ENCODE measurements around the gene RPL36.
"Not testable (repeated sequence)": the region's sequence is repeated elsewhere in the genome, so short reads cannot be mapped to it uniquely, and the experiment has no call there.

Gene RPL36

GRCh38 chr19:5695649-5696195, 5.6 kb downstream of the RPL36 start:
- in situ Hi-C loops (cut with HindIII; ENCODE audit: low pct_unique_long_range_greater_than_20kb, low sequenced_read_pairs) = no loop called here
- no peak for DNase-seq (ENCODE audit: low read depth in 1 of 2, low spot score in 1 of 2)
- TF ChIP-seq JUND (IDR thresholded peaks at IDR 0.05; ENCODE audit: low read depth) = no peak

- in situ Hi-C loops (cut with HindIII; ENCODE audit: low pct_unique_long_range_greater_than_20kb, low sequenced_read_pairs) = no loop called here
These were observed 6.3 kb downstream of the RPL36 start for GRCh38 chr19:5696196-5697021.

GRCh38 chr19:5697022-5697889, 7.2 kb downstream of the RPL36 start:
- in situ Hi-C loops (cut with HindIII; ENCODE audit: low pct_unique_long_range_greater_than_20kb, low sequenced_read_pairs) = no loop called here
- TF ChIP-seq JUND (IDR thresholded peaks at IDR 0.05; ENCODE audit: low read depth) = no peak
- DNase-seq (ENCODE audit: low read depth in 1 of 2, low spot score in 1 of 2) = no peak

More at GRCh38 chr19:5696196-5697021, 6.3 kb downstream of the RPL36 start:
- no peak for DNase-seq (ENCODE audit: low read depth in 1 of 2, low spot score in 1 of 2)
- no peak for TF ChIP-seq JUND (IDR thresholded peaks at IDR 0.05; ENCODE audit: low read depth)

GRCh38 chr19:5697890-5698634, 8.0 kb downstream of the RPL36 start:
- in situ Hi-C loops (cut with HindIII; ENCODE audit: low pct_unique_long_range_greater_than_20kb, low sequenced_read_pairs) = no loop called here
- DNase-seq (ENCODE audit: low read depth in 1 of 2, low spot score in 1 of 2) = no peak
- no peak for TF ChIP-seq JUND (IDR thresholded peaks at IDR 0.05; ENCODE audit: low read depth)

- no peak for TF ChIP-seq JUND (IDR thresholded peaks at IDR 0.05; ENCODE audit: low read depth)
- in situ Hi-C loops (cut with HindIII; ENCODE audit: low pct_unique_long_range_greater_than_20kb, low sequenced_read_pairs) = no loop called here
- DNase-seq (ENCODE audit: low read depth in 1 of 2, low spot score in 1 of 2) = no peak
These were observed 8.7 kb downstream of the RPL36 start for GRCh38 chr19:5698635-5699422.

GRCh38 chr19:5700455-5701092, 10.5 kb downstream of the RPL36 start:
- DNase-seq (ENCODE audit: low read depth in 1 of 2, low spot score in 1 of 2) = no peak
- no peak for TF ChIP-seq JUND (IDR thresholded peaks at IDR 0.05; ENCODE audit: low read depth)
- in situ Hi-C loops (cut with HindIII; ENCODE audit: low pct_unique_long_range_greater_than_20kb, low sequenced_read_pairs) = no loop called here

- DNase-seq (ENCODE audit: low read depth in 1 of 2, low spot score in 1 of 2); in situ Hi-C loops (cut with HindIII; ENCODE audit: low pct_unique_long_range_greater_than_20kb, low sequenced_read_pairs): not testable (repeated sequence)
These were observed 11.9 kb downstream of the RPL36 start for GRCh38 chr19:5702053-5702410.

- DNase-seq (ENCODE audit: low read depth in 1 of 2, low spot score in 1 of 2) = no peak
- in situ Hi-C loops (cut with HindIII; ENCODE audit: low pct_unique_long_range_greater_than_20kb, low sequenced_read_pairs) = no loop called here
These were observed 14.0 kb downstream of the RPL36 start for GRCh38 chr19:5703819-5704818.

GRCh38 chr19:5705552-5705951, 15.5 kb downstream of the RPL36 start:
- in situ Hi-C loops (cut with HindIII; ENCODE audit: low pct_unique_long_range_greater_than_20kb, low sequenced_read_pairs) = no loop called here
- no peak for DNase-seq (ENCODE audit: low read depth in 1 of 2, low spot score in 1 of 2)
- TF ChIP-seq JUND (IDR thresholded peaks at IDR 0.05; ENCODE audit: low read depth) = no peak

More at GRCh38 chr19:5703819-5704818, 14.0 kb downstream of the RPL36 start:
- TF ChIP-seq JUND (IDR thresholded peaks at IDR 0.05; ENCODE audit: low read depth) = no peak

GRCh38 chr19:5706876-5707573, 16.9 kb downstream of the RPL36 start:
- TF ChIP-seq JUND (IDR thresholded peaks at IDR 0.05; ENCODE audit: low read depth) = no peak
- no peak for DNase-seq (ENCODE audit: low read depth in 1 of 2, low spot score in 1 of 2)
- in situ Hi-C loops (cut with HindIII; ENCODE audit: low pct_unique_long_range_greater_than_20kb, low sequenced_read_pairs) = no loop called here

Data from T47D (cell line).